ENCODE data around the gene GABARAP.

GABARAP gene

GRCh38 chr17:7236808-7237207 lies 5.4 kb downstream of the GABARAP start:
- CTCF ChIA-PET: interaction anchor here (0.7 to 1.3 kb wide), 3 partner anchors 16 to 1098 kb away, joined by 3 to 6 read pairs (median 4); partner anchors contain the start of genes ACADVL and DLG4

DNA sequence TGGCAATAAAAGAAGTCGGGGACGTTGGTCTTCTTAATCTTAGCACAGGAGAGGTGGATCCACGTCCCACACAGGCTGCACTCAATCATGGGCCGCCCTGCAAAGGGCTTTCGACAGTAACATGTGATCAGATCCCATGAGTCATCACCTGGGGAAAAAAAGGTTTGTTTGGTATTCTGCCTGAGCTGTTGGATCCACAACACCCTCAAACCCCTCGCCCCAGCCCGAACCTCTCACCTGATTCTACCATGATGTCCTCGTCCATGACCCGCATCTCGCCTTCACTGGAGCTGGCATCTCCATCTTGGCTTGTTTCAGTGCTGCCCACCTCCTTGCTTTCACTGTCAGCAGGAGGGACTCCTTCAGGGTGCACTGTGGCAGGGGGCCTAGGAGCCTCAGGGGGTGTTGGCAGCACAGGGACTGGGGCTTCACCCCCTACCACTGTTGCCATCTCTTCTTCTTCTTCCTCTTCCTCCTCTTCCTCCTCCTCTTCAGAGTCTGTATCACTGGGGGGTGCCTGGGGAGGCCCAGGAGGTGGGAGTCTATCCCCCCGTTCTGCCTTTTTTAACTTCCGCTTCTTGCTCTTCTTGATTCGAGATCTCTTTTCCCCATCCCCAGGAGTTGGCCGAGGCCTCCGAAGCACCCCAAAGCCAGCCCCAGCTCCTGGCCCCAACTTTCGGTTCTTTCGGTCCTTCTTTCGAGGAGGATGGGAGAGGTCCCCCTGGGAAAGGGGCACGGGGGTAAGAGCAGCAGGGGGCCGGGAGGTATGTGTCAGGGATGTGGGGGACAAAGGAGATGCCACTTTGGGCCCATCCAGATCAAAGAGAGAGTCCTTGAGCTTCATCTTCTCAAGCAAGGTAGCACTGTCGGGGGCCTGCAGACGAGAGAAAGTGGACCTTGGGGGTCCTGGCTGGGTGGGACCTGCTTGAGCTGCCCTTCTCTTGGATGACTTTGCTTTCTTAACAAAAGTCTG lies 6.3 kb downstream of the GABARAP start:
- no peak overlapping the region for H3K27ac ChIP-seq (ENCODE audit: extremely low read depth, low read depth, low read length)
- CTCF ChIA-PET: interaction anchor here (0.6 to 1.3 kb wide), 3 partner anchors 16 to 235 kb away, joined by 3 to 6 read pairs (median 4); partner anchors contain the start of genes ACADVL and DLG4
- POLR2A ChIA-PET: interaction anchor here (0.6 to 14.2 kb wide), 2 partner anchors 14 to 65 kb away, joined by 4 to 284 read pairs; partner anchors contain the start of genes ACADVL and DLG4
- no peak for TF ChIP-seq ZNF658 (tag by site-specific recombination; IDR thresholded peaks at IDR 0.05)
- TF ChIP-seq KLF10 (tag by site-specific recombination; IDR thresholded peaks at IDR 0.05): no peak
- TF ChIP-seq ZFHX2 (tag by site-specific recombination; conservative IDR thresholded peaks at IDR 0.05): no peak
- TF ChIP-seq ZXDB (tag by site-specific recombination; IDR thresholded peaks at IDR 0.05): no peak
- TF ChIP-seq, protein P1, sequence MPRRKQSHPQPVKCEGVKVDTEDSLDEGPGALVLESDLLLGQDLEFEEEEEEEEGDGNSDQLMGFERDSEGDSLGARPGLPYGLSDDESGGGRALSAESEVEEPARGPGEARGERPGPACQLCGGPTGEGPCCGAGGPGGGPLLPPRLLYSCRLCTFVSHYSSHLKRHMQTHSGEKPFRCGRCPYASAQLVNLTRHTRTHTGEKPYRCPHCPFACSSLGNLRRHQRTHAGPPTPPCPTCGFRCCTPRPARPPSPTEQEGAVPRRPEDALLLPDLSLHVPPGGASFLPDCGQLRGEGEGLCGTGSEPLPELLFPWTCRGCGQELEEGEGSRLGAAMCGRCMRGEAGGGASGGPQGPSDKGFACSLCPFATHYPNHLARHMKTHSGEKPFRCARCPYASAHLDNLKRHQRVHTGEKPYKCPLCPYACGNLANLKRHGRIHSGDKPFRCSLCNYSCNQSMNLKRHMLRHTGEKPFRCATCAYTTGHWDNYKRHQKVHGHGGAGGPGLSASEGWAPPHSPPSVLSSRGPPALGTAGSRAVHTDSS (tag by site-specific recombination; IDR thresholded peaks at IDR 0.05): peak; percentile 86
- TF ChIP-seq GLIS1 (tag by site-specific recombination; IDR thresholded peaks at IDR 0.05): peak; percentile 58
- no peak for TF ChIP-seq YY2 (tag by site-specific recombination; IDR thresholded peaks at IDR 0.05)
- TF ChIP-seq ZNF335 (tag by site-specific recombination; conservative IDR thresholded peaks at IDR 0.05): peak; percentile 66
- TF ChIP-seq GLIS2 (tag by site-specific recombination; IDR thresholded peaks at IDR 0.05): peak; percentile 80
- no peak for TF ChIP-seq BCL11B (tag by site-specific recombination; IDR thresholded peaks at IDR 0.05; ENCODE audit: low read depth)
- TF ChIP-seq ZNF600 (tag by site-specific recombination; IDR thresholded peaks at IDR 0.05): peak; percentile 70

More at GRCh38 chr17:7236808-7237207, 5.4 kb downstream of the GABARAP start:
- TF ChIP-seq ZNF560 (tag by site-specific recombination; IDR thresholded peaks at IDR 0.05; ENCODE audit: borderline replicate concordance): no peak
- TF ChIP-seq TRIM28 (IDR thresholded peaks at IDR 0.05; ENCODE audit: borderline replicate concordance, low read length): no peak
- TF ChIP-seq ZNF302 (tag by site-specific recombination; IDR thresholded peaks at IDR 0.05; ENCODE audit: low read depth): no peak
- TF ChIP-seq, protein P2, sequence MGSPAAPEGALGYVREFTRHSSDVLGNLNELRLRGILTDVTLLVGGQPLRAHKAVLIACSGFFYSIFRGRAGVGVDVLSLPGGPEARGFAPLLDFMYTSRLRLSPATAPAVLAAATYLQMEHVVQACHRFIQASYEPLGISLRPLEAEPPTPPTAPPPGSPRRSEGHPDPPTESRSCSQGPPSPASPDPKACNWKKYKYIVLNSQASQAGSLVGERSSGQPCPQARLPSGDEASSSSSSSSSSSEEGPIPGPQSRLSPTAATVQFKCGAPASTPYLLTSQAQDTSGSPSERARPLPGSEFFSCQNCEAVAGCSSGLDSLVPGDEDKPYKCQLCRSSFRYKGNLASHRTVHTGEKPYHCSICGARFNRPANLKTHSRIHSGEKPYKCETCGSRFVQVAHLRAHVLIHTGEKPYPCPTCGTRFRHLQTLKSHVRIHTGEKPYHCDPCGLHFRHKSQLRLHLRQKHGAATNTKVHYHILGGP (tag by site-specific recombination; IDR thresholded peaks at IDR 0.05): no peak
- TF ChIP-seq ZNF76 (tag by site-specific recombination; IDR thresholded peaks at IDR 0.05; ENCODE audit: borderline replicate concordance, low read depth): no peak
- TF ChIP-seq, protein P3, sequence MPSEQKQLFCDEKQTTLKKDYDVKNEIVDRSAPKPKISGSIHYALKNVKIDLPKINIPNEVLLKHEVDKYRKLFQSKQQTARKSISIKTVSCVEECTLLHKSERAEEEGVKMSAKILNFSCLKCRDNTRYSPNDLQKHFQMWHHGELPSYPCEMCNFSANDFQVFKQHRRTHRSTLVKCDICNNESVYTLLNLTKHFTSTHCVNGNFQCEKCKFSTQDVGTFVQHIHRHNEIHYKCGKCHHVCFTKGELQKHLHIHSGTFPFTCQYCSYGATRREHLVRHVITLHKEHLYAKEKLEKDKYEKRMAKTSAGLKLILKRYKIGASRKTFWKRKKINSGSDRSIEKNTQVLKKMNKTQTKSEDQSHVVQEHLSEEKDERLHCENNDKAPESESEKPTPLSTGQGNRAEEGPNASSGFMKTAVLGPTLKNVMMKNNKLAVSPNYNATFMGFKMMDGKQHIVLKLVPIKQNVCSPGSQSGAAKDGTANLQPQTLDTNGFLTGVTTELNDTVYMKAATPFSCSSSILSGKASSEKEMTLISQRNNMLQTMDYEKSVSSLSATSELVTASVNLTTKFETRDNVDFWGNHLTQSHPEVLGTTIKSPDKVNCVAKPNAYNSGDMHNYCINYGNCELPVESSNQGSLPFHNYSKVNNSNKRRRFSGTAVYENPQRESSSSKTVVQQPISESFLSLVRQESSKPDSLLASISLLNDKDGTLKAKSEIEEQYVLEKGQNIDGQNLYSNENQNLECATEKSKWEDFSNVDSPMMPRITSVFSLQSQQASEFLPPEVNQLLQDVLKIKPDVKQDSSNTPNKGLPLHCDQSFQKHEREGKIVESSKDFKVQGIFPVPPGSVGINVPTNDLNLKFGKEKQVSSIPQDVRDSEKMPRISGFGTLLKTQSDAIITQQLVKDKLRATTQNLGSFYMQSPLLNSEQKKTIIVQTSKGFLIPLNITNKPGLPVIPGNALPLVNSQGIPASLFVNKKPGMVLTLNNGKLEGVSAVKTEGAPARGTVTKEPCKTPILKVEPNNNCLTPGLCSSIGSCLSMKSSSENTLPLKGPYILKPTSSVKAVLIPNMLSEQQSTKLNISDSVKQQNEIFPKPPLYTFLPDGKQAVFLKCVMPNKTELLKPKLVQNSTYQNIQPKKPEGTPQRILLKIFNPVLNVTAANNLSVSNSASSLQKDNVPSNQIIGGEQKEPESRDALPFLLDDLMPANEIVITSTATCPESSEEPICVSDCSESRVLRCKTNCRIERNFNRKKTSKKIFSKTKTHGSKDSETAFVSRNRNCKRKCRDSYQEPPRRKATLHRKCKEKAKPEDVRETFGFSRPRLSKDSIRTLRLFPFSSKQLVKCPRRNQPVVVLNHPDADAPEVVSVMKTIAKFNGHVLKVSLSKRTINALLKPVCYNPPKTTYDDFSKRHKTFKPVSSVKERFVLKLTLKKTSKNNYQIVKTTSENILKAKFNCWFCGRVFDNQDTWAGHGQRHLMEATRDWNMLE (tag by site-specific recombination; conservative IDR thresholded peaks at IDR 0.05; ENCODE audit: low read depth): no peak
- no peak for TF ChIP-seq ZNF639 (tag by site-specific recombination; IDR thresholded peaks at IDR 0.05)
- no peak for TF ChIP-seq SP3 (tag by site-specific recombination; IDR thresholded peaks at IDR 0.05)
- Histone ChIP-seq H3K4me3 (ENCODE audit: low read depth, low read length) (no peak overlapping the region; the same call in 1 of the 2 replicates), H3K4me1 (ENCODE audit: control insufficient read depth, insufficient read depth, low read length) (peaks cover 10% of the 10 kb centered on the region; the same call in 1 of the 2 replicates), H3K9me3 (ENCODE audit: control insufficient read depth, insufficient read depth, low read depth, low read length) (no peaks in the 10 kb centered on the region), H3K27ac (ENCODE audit: extremely low read depth, low read depth, low read length) (peak overlapping the region; percentile 90), H3K36me3 (ENCODE audit: control insufficient read depth in 2 of 2, insufficient read depth in 1 of 2, low read length in 2 of 2) (peaks cover 18 to 50% of the 10 kb centered on the region in 2 experiments)
- POLR2A ChIA-PET: interaction anchor here (0.6 to 14.2 kb wide), 3 partner anchors 15 to 77 kb away, joined by 4 to 284 read pairs (median 4); partner anchors contain the start of genes ACADVL and DLG4

More for the DNA sequence above, 6.3 kb downstream of the GABARAP start:
- Histone ChIP-seq H3K36me3 (ENCODE audit: control insufficient read depth in 2 of 2, insufficient read depth in 1 of 2, low read length in 2 of 2) (peaks cover 18 to 48% of the 10 kb centered on the region in 2 experiments), H3K4me1 (ENCODE audit: control insufficient read depth, insufficient read depth, low read length) (peaks cover 10% of the 10 kb centered on the region; the same call in 1 of the 2 replicates), H3K4me3 (ENCODE audit: low read depth, low read length) (no peak overlapping the region), H3K9me3 (ENCODE audit: control insufficient read depth, insufficient read depth, low read depth, low read length) (no peaks in the 10 kb centered on the region)
